Mucosa of descending colon (tissue), 3 donors: ENCODE results near the gene TSHZ2. TPM values are rescaled to one million over a fixed set of nuclear protein-coding genes. Genes with fewer than 3 reads are reported as not detected.

Experiments
- ATAC-seq: fragments of 200-7000 bp; cut with Tn5 transposase; one replicate; pipeline ENCODE4 v1.9.1; 2020; ENCODE audit warnings: mild to moderate bottlenecking, moderate library complexity
- DNase-seq, 3 donors: peaks; one replicate each; pipeline ENCODE4 v3.0.0-alpha.2; 2020
- H3K36me3 ChIP-seq: fragments of 200-600 bp; one replicate; pipeline ENCODE4 v1.8.0; 2021; ENCODE audit warnings: low read depth, mild to moderate bottlenecking
- H3K4me1 ChIP-seq: fragments of 200-600 bp; one replicate; pipeline ENCODE4 v1.8.0; 2021; ENCODE audit warnings: low read depth, mild to moderate bottlenecking
- H3K4me3 ChIP-seq: fragments of 200-600 bp; one replicate; pipeline ENCODE4 v1.8.0; 2021; ENCODE audit warnings: mild to moderate bottlenecking
- H3K9me3 ChIP-seq: fragments of 200-600 bp; one replicate; pipeline ENCODE4 v1.8.0; 2021; ENCODE audit warnings: mild to moderate bottlenecking
- intact Hi-C, 2 donors: fragments of 100-400 bp; cut with DNase I in 1 of 2; cut with micrococcal nuclease in 1 of 2; formaldehyde crosslinking; loops; one replicate each; pipeline versions ENCODE4 v1.11.0 to v1.11.1; 2022; cut with DNase I, micrococcal nuclease
- long read RNA-seq, 2 donors: library from polyadenylated mRNA; unstranded; transcript quantifications; one replicate each; pipeline ENCODE4 v2.0.0, GENCODE V29; 2019 to 2021
- total RNA-seq, 3 donors: library from RNA; stranded (reverse); fragmentation: NEBNext Ultra II Directional in 2 of 3; extraction: Animal tissue kit (Norgen Biotek cat#: 25700) in 2 of 3; gene quantifications; one replicate each; pipeline versions ENCODE4 v1.2.1 to v1.2.4, GENCODE V29; 2021 to 2023
- TF ChIP-seq, protein P1 (sequence below): fragments of 200-600 bp; IDR thresholded peaks from one replicate; pipeline ENCODE4 v1.8.0; 2022; ENCODE audit warnings: antibody characterized with exemption, mild to moderate bottlenecking
- donor health status: DM: no; HTN: no; CAD: no; lungs with moderate emphysema.
- donor health status: DM: no; HTN: no; CAD: no.
- donor health status: DM: no; HTN: yes; CAD: no.

Gene TSHZ2, protein sequence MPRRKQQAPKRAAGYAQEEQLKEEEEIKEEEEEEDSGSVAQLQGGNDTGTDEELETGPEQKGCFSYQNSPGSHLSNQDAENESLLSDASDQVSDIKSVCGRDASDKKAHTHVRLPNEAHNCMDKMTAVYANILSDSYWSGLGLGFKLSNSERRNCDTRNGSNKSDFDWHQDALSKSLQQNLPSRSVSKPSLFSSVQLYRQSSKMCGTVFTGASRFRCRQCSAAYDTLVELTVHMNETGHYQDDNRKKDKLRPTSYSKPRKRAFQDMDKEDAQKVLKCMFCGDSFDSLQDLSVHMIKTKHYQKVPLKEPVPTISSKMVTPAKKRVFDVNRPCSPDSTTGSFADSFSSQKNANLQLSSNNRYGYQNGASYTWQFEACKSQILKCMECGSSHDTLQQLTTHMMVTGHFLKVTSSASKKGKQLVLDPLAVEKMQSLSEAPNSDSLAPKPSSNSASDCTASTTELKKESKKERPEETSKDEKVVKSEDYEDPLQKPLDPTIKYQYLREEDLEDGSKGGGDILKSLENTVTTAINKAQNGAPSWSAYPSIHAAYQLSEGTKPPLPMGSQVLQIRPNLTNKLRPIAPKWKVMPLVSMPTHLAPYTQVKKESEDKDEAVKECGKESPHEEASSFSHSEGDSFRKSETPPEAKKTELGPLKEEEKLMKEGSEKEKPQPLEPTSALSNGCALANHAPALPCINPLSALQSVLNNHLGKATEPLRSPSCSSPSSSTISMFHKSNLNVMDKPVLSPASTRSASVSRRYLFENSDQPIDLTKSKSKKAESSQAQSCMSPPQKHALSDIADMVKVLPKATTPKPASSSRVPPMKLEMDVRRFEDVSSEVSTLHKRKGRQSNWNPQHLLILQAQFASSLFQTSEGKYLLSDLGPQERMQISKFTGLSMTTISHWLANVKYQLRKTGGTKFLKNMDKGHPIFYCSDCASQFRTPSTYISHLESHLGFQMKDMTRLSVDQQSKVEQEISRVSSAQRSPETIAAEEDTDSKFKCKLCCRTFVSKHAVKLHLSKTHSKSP (N-terminal part only)
- 10 to 100 TPM in 1 of 3 donors, 1 to 10 TPM in 2; 1.9 to 17.8 (median 3.6) TPM for total RNA-seq
- long read RNA-seq, donor 1, partial matches to known transcripts = 0 of 14 reads
- long read RNA-seq, donor 1, other reads (novel, unspliced or antisense) = 13 of 14 reads
- long read RNA-seq, donor 2, partial matches to known transcripts = 1 of 3 reads
- long read RNA-seq, donor 2, other reads (novel, unspliced or antisense) = 2 of 3 reads

DNA sequence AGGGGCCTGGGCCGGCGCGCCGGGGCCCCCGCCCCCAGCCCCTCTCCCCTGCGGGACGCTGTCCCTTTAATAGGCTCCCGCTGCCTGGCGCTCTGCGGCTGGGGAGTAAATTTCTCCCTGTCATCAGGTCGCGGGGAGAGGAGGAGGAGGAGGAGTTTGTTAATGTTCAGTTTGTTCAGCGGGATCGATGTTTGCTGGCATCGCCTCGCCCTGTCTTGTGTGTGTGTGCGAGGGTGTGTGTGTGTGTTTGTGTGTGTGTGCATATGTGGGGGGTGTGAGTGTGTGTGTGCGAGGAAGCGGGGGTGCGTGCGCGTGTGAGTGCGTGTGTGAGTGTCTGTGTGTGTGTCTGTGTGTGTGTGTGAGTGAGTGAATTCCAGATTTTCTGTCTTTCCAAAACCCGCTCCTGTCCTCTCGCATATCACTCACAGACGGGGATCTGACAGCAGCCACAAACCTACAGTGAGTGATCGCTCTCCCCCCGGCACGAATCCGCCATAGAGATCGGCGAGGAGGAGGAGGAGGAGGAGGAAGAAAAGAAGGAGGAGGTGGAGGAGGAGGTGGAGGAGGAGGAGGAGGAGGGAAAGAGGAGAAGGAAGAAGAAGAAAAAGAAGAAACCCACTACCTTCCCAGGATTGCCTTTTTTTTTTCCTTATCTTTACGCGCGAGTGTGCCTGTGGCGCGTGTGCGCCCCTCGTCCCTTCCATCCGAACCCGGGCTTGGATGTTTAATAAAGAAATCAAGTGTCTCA is at the start of gene TSHZ2:
Gene TSHZ2, plus strand, starts transcription at position 169 of the 748 bp plus-strand sequence. CDS start 936 bp downstream, outside the sequence.
- TF ChIP-seq, protein P1, sequence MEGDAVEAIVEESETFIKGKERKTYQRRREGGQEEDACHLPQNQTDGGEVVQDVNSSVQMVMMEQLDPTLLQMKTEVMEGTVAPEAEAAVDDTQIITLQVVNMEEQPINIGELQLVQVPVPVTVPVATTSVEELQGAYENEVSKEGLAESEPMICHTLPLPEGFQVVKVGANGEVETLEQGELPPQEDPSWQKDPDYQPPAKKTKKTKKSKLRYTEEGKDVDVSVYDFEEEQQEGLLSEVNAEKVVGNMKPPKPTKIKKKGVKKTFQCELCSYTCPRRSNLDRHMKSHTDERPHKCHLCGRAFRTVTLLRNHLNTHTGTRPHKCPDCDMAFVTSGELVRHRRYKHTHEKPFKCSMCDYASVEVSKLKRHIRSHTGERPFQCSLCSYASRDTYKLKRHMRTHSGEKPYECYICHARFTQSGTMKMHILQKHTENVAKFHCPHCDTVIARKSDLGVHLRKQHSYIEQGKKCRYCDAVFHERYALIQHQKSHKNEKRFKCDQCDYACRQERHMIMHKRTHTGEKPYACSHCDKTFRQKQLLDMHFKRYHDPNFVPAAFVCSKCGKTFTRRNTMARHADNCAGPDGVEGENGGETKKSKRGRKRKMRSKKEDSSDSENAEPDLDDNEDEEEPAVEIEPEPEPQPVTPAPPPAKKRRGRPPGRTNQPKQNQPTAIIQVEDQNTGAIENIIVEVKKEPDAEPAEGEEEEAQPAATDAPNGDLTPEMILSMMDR = no peak
- H3K4me3 ChIP-seq = no peak within 1 kb of the TSS
- no peaks in the 10 kb centered on the region for H3K36me3 ChIP-seq
- intact Hi-C loops = no loop called here
- no peaks in the 10 kb centered on the region for H3K4me1 ChIP-seq
- no peaks in the 10 kb centered on the region for H3K9me3 ChIP-seq
- ATAC-seq = peak; percentile 51
- peak; percentile 16 to 58 (median 22) for DNase-seq

DNA sequence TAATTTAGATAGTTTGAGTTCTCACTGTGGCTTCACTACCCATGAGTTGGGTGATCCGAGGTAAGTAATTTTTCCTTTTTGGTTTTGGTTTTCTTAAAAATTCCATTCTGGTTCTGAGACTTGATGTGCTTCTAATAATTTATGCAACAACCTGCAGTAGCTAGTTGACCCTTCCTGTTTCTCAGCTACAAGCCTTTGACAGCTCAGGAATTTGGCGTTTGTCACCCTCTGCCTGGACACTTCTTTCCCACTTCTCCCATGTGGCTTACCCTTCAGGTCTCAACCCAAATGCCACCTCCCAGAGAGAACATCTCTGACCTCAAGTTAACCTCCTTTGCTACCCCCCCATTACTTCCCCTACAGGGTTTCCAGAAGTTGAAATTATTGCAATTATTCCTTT is 49.7 kb upstream of the TSHZ2 start:
- no peaks in the 10 kb centered on the region for H3K9me3 ChIP-seq
- TF ChIP-seq, protein P1 = no peak
- H3K36me3 ChIP-seq = no peaks in the 10 kb centered on the region
- intact Hi-C loops = no loop called here
- no peaks in the 10 kb centered on the region for H3K4me1 ChIP-seq
- H3K4me3 ChIP-seq = no peak overlapping the region
- DNase-seq (no peak), ATAC-seq (no peak)

DNA sequence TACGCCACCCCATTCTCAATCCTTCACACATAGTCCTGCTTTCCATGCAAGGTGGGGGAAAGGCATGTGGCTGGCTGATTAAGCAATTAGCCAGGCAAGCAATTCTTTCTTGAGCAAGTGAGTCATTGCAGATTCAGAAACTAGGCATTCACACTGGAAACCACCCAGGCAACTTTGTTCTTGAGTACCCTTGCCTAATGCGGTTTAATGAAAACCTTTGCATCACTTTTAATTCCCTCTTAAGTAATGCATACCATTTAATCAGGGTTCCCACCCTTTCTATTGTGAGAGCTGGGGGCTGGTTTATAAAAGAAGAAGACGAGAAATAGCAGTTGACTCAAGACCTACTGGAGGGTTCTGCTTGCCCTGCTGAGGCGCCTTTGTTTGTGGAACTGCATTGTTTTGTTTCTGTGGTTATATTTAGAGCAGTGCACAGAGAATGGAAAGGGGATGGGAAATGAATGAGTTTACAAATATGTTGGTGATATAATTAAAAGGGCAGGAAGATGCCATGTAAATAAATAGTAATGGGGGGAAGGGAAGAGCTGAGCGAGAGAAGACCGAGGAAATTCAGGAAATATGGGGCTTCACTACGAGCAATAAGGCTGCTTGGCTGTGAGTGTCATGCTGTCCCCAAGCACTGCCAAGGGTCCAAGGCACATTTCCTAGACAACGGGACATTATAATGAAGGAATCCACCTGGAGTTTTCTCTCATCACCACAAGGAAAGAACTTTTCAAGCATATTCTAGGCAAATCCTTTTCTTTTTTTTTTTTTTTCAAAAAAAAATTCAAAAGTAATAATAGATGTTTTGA is 48.8 kb upstream of the TSHZ2 start:
- TF ChIP-seq, protein P1 = no peak
- ATAC-seq (no peak), DNase-seq (no peak)
- Histone ChIP-seq H3K4me1 (no peaks in the 10 kb centered on the region), H3K36me3 (no peaks in the 10 kb centered on the region), H3K9me3 (no peaks in the 10 kb centered on the region), H3K4me3 (no peak overlapping the region)
- intact Hi-C loops = no loop called here

DNA sequence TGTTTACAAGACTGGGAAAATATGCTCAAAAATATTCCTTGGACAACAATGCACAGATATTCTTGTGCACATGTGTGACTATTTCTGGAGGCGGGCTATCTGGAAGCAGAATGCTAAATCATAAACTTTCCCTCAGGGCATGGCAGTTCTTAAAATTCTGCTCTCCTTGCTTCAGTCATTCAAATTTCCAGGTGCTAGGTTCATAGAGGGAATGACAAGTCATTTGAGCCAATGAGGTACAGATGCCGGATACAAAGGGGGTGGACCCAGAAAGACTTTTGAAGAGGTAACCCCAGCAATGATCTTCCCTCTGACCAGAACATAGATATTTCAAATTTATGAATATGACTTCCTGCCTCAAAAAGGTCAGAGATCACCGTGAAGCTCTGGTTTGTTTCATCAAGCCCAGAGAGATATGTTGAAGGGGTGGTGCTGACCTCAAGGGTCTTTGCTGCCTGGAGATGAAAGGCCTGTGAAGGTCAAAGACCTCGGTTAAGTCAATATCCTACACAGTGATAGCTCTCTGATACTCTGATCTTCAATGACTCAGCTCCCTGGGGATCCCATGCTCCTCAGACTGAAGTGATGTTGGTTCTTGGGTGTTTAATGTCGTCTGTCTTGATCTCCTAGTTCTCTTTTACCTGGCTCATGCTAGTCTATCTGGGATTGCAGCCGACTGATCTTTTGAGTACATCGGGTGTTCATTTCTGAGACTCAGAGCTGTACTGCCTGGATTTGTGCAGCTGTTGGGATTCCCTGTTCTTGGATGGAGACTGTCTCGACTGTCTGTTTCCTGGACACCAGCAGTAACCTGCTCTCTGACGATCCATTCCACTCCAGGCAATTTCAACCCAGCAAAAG is 47.5 kb upstream of the TSHZ2 start:
- Histone ChIP-seq H3K9me3 (no peaks in the 10 kb centered on the region), H3K4me3 (no peak overlapping the region), H3K4me1 (no peaks in the 10 kb centered on the region), H3K36me3 (no peaks in the 10 kb centered on the region)
- intact Hi-C loops = no loop called here
- TF ChIP-seq, protein P1 = no peak
- DNase-seq = no peak
- ATAC-seq = no peak
